ENCODE measurements around the gene RNF220.
A peak's percentile ranks its signal among the peaks of the same experiment; 100 is the strongest.

The RNF220 gene

GRCh38 chr1:44405031-44405797 is at the start of gene RNF220:
Gene RNF220 (plus strand): TSS chr1:44405255.
- Histone ChIP-seq H3K4me3 (ENCODE audit: low read depth in 1 of 2, low read length in 2 of 2) (peak within 1 kb of the TSS; percentile 56 to 64), H3K36me3 (ENCODE audit: control insufficient read depth in 1 of 2, insufficient read depth in 2 of 2, low read length in 2 of 2) (no peaks in the 10 kb centered on the region), H3K27ac (ENCODE audit: low read length) (no peak within 1 kb of the TSS), H3K4me1 (ENCODE audit: control insufficient read depth in 1 of 2, insufficient read depth in 2 of 2, low read length in 2 of 2) (peaks cover 4 to 43% of the 10 kb centered on the region in 2 donors), H3K9me3 (ENCODE audit: control insufficient read depth in 1 of 2, low read length in 2 of 2) (peaks cover 0 to 7% of the 10 kb centered on the region in 2 donors), H3K27me3 (ENCODE audit: low read depth, low read length) (peaks cover 57% of the 10 kb centered on the region)

GRCh38 chr1:44355582-44356305 is 49.3 kb upstream of the RNF220 start:
- H3K9me3 ChIP-seq (ENCODE audit: control insufficient read depth in 1 of 2, low read length in 2 of 2) = no peaks in the 10 kb centered on the region
- H3K4me3 ChIP-seq (ENCODE audit: low read depth in 1 of 2, low read length in 2 of 2) = peak overlapping the region; percentile 51 to 99
- peaks cover 6 to 20% of the 10 kb centered on the region in 2 donors for H3K4me1 ChIP-seq (ENCODE audit: control insufficient read depth in 1 of 2, insufficient read depth in 2 of 2, low read length in 2 of 2)
- H3K27ac ChIP-seq (ENCODE audit: low read length) = no peak overlapping the region
- no peaks in the 10 kb centered on the region for H3K27me3 ChIP-seq (ENCODE audit: low read depth, low read length)
- no peaks in the 10 kb centered on the region for H3K36me3 ChIP-seq (ENCODE audit: control insufficient read depth in 1 of 2, insufficient read depth in 2 of 2, low read length in 2 of 2)

- no peak overlapping the region for H3K27ac ChIP-seq (ENCODE audit: low read length)
- H3K4me1 ChIP-seq (ENCODE audit: control insufficient read depth in 1 of 2, insufficient read depth in 2 of 2, low read length in 2 of 2) = peaks cover 6 to 20% of the 10 kb centered on the region in 2 donors
- H3K36me3 ChIP-seq (ENCODE audit: control insufficient read depth in 1 of 2, insufficient read depth in 2 of 2, low read length in 2 of 2) = no peaks in the 10 kb centered on the region
- no peaks in the 10 kb centered on the region for H3K9me3 ChIP-seq (ENCODE audit: control insufficient read depth in 1 of 2, low read length in 2 of 2)
- H3K27me3 ChIP-seq (ENCODE audit: low read depth, low read length) = no peaks in the 10 kb centered on the region
- H3K4me3 ChIP-seq (ENCODE audit: low read depth in 1 of 2, low read length in 2 of 2) = no peak overlapping the region
Observed at GRCh38 chr1:44357710-44358109, 47.3 kb upstream of the RNF220 start.

GRCh38 chr1:44359234-44359935 is 45.7 kb upstream of the RNF220 start:
- no peak overlapping the region for H3K4me3 ChIP-seq (ENCODE audit: low read depth in 1 of 2, low read length in 2 of 2)
- no peaks in the 10 kb centered on the region for H3K27me3 ChIP-seq (ENCODE audit: low read depth, low read length)
- H3K9me3 ChIP-seq (ENCODE audit: control insufficient read depth in 1 of 2, low read length in 2 of 2) = no peaks in the 10 kb centered on the region
- peaks cover 2 to 6% of the 10 kb centered on the region in 2 donors for H3K4me1 ChIP-seq (ENCODE audit: control insufficient read depth in 1 of 2, insufficient read depth in 2 of 2, low read length in 2 of 2)
- no peaks in the 10 kb centered on the region for H3K36me3 ChIP-seq (ENCODE audit: control insufficient read depth in 1 of 2, insufficient read depth in 2 of 2, low read length in 2 of 2)
- H3K27ac ChIP-seq (ENCODE audit: low read length) = no peak overlapping the region

GRCh38 chr1:44361478-44361877 is 43.6 kb upstream of the RNF220 start:
- Histone ChIP-seq H3K4me3 (ENCODE audit: low read depth in 1 of 2, low read length in 2 of 2) (no peak overlapping the region), H3K36me3 (ENCODE audit: control insufficient read depth in 1 of 2, insufficient read depth in 2 of 2, low read length in 2 of 2) (no peaks in the 10 kb centered on the region), H3K27me3 (ENCODE audit: low read depth, low read length) (no peaks in the 10 kb centered on the region), H3K27ac (ENCODE audit: low read length) (no peak overlapping the region), H3K9me3 (ENCODE audit: control insufficient read depth in 1 of 2, low read length in 2 of 2) (no peaks in the 10 kb centered on the region), H3K4me1 (ENCODE audit: control insufficient read depth in 1 of 2, insufficient read depth in 2 of 2, low read length in 2 of 2) (no peaks in the 10 kb centered on the region)

GRCh38 chr1:44366371-44366975 is 38.6 kb upstream of the RNF220 start:
- H3K27ac ChIP-seq (ENCODE audit: low read length) = no peak overlapping the region
- H3K9me3 ChIP-seq (ENCODE audit: control insufficient read depth in 1 of 2, low read length in 2 of 2) = no peaks in the 10 kb centered on the region
- no peaks in the 10 kb centered on the region for H3K4me1 ChIP-seq (ENCODE audit: control insufficient read depth in 1 of 2, insufficient read depth in 2 of 2, low read length in 2 of 2)
- no peaks in the 10 kb centered on the region for H3K27me3 ChIP-seq (ENCODE audit: low read depth, low read length)
- H3K36me3 ChIP-seq (ENCODE audit: control insufficient read depth in 1 of 2, insufficient read depth in 2 of 2, low read length in 2 of 2) = no peaks in the 10 kb centered on the region
- H3K4me3 ChIP-seq (ENCODE audit: low read depth in 1 of 2, low read length in 2 of 2) = no peak overlapping the region

GRCh38 chr1:44367944-44368343 is 37.1 kb upstream of the RNF220 start:
- H3K9me3 ChIP-seq (ENCODE audit: control insufficient read depth in 1 of 2, low read length in 2 of 2) = no peaks in the 10 kb centered on the region
- no peaks in the 10 kb centered on the region for H3K4me1 ChIP-seq (ENCODE audit: control insufficient read depth in 1 of 2, insufficient read depth in 2 of 2, low read length in 2 of 2)
- no peaks in the 10 kb centered on the region for H3K36me3 ChIP-seq (ENCODE audit: control insufficient read depth in 1 of 2, insufficient read depth in 2 of 2, low read length in 2 of 2)
- H3K27me3 ChIP-seq (ENCODE audit: low read depth, low read length) = no peaks in the 10 kb centered on the region
- no peak overlapping the region for H3K4me3 ChIP-seq (ENCODE audit: low read depth in 1 of 2, low read length in 2 of 2)
- no peak overlapping the region for H3K27ac ChIP-seq (ENCODE audit: low read length)

- Histone ChIP-seq H3K27me3 (ENCODE audit: low read depth, low read length) (no peaks in the 10 kb centered on the region), H3K27ac (ENCODE audit: low read length) (no peak overlapping the region), H3K36me3 (ENCODE audit: control insufficient read depth in 1 of 2, insufficient read depth in 2 of 2, low read length in 2 of 2) (no peaks in the 10 kb centered on the region), H3K4me1 (ENCODE audit: control insufficient read depth in 1 of 2, insufficient read depth in 2 of 2, low read length in 2 of 2) (no peaks in the 10 kb centered on the region), H3K9me3 (ENCODE audit: control insufficient read depth in 1 of 2, low read length in 2 of 2) (no peaks in the 10 kb centered on the region), H3K4me3 (ENCODE audit: low read depth in 1 of 2, low read length in 2 of 2) (no peak overlapping the region)
Observed at GRCh38 chr1:44368471-44369151, 36.4 kb upstream of the RNF220 start.

- Histone ChIP-seq H3K9me3 (ENCODE audit: control insufficient read depth in 1 of 2, low read length in 2 of 2) (no peaks in the 10 kb centered on the region), H3K27me3 (ENCODE audit: low read depth, low read length) (no peaks in the 10 kb centered on the region), H3K36me3 (ENCODE audit: control insufficient read depth in 1 of 2, insufficient read depth in 2 of 2, low read length in 2 of 2) (no peaks in the 10 kb centered on the region), H3K4me1 (ENCODE audit: control insufficient read depth in 1 of 2, insufficient read depth in 2 of 2, low read length in 2 of 2) (no peaks in the 10 kb centered on the region), H3K27ac (ENCODE audit: low read length) (no peak overlapping the region), H3K4me3 (ENCODE audit: low read depth in 1 of 2, low read length in 2 of 2) (no peak overlapping the region)
Observed at GRCh38 chr1:44371206-44371605, 33.8 kb upstream of the RNF220 start.

GRCh38 chr1:44375547-44375946 is 29.5 kb upstream of the RNF220 start:
- Histone ChIP-seq H3K4me1 (ENCODE audit: control insufficient read depth in 1 of 2, insufficient read depth in 2 of 2, low read length in 2 of 2) (no peaks in the 10 kb centered on the region), H3K36me3 (ENCODE audit: control insufficient read depth in 1 of 2, insufficient read depth in 2 of 2, low read length in 2 of 2) (no peaks in the 10 kb centered on the region), H3K27me3 (ENCODE audit: low read depth, low read length) (no peaks in the 10 kb centered on the region), H3K27ac (ENCODE audit: low read length) (no peak overlapping the region), H3K9me3 (ENCODE audit: control insufficient read depth in 1 of 2, low read length in 2 of 2) (no peaks in the 10 kb centered on the region), H3K4me3 (ENCODE audit: low read depth in 1 of 2, low read length in 2 of 2) (no peak overlapping the region)
